GM20000 (cell line): ENCODE results near the gene NAGS.
"Not testable (repeated sequence)": the region's sequence is repeated elsewhere in the genome, so short reads cannot be mapped to it uniquely, and the experiment has no call there.

Source experiments
- DNase-seq: peaks from one replicate; pipeline ENCODE4 v3.0.0; 2012; ENCODE audit warnings: low spot score
- TF ChIP-seq, protein P1 (sequence below): IDR thresholded peaks from 2 replicates; pipeline ENCODE4 v1.5.1; 2012; ENCODE audit warnings: mild to moderate bottlenecking, control low read depth; ENCODE audit errors: extremely low read depth, missing control alignments

NAGS gene, protein sequence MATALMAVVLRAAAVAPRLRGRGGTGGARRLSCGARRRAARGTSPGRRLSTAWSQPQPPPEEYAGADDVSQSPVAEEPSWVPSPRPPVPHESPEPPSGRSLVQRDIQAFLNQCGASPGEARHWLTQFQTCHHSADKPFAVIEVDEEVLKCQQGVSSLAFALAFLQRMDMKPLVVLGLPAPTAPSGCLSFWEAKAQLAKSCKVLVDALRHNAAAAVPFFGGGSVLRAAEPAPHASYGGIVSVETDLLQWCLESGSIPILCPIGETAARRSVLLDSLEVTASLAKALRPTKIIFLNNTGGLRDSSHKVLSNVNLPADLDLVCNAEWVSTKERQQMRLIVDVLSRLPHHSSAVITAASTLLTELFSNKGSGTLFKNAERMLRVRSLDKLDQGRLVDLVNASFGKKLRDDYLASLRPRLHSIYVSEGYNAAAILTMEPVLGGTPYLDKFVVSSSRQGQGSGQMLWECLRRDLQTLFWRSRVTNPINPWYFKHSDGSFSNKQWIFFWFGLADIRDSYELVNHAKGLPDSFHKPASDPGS

DNA sequence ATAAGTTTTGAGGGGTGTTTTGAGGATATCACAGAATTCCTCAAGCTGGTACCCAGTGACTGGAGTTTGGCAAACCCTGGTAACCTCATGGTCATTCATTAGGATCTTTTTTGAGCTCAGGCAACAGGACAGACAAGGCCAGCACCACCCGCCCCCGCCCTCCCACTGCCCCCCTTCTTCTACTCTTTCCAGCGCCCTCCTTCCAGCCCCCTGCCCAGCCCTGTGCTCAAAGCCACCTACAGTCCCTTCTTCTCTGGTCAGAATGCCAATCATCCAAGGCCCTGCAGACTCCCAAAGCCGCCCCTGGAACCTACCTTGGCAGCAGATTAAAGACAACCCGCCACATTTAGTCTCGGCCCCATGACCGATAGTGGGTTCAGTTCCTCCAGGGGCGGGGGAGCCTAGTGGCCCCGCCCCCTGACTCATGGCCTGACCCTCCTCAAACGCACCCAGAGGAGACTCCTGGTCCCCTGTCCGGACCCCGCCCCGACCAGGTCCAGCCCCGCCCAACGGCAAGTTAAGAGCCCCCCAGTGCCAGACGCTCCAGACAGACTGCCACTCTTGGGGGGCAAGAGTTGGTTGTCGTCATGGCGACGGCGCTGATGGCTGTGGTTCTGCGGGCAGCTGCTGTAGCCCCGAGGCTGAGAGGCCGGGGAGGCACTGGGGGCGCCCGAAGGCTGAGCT, at the start of gene NAGS:
NAGS (plus strand) TSS at position 546 of the 684 bp plus-strand sequence; CDS start at position 588, 42 bp downstream.
- no peak for DNase-seq
- TF ChIP-seq, protein P1, sequence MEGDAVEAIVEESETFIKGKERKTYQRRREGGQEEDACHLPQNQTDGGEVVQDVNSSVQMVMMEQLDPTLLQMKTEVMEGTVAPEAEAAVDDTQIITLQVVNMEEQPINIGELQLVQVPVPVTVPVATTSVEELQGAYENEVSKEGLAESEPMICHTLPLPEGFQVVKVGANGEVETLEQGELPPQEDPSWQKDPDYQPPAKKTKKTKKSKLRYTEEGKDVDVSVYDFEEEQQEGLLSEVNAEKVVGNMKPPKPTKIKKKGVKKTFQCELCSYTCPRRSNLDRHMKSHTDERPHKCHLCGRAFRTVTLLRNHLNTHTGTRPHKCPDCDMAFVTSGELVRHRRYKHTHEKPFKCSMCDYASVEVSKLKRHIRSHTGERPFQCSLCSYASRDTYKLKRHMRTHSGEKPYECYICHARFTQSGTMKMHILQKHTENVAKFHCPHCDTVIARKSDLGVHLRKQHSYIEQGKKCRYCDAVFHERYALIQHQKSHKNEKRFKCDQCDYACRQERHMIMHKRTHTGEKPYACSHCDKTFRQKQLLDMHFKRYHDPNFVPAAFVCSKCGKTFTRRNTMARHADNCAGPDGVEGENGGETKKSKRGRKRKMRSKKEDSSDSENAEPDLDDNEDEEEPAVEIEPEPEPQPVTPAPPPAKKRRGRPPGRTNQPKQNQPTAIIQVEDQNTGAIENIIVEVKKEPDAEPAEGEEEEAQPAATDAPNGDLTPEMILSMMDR = no peak

DNA sequence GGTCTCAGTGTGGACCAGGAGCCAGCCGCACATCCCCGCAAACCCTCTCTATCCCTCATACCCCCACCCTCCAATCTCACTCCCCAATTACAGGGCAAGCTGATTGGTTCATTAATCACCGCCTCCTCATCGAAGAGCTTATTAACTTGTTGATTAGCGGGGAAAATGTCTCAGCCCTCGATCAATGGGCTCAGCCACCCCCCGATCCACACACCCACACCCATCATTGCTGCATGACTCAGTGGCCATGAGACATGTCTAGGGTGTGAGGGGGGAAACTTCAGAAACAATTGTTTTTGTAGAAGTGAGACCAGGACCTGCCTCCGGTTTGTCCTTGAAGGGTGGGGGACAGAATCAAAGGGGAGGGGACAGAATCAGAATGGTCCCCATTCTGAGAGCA, 48.2 kb upstream of the NAGS start:
- DNase-seq = no peak

DNA sequence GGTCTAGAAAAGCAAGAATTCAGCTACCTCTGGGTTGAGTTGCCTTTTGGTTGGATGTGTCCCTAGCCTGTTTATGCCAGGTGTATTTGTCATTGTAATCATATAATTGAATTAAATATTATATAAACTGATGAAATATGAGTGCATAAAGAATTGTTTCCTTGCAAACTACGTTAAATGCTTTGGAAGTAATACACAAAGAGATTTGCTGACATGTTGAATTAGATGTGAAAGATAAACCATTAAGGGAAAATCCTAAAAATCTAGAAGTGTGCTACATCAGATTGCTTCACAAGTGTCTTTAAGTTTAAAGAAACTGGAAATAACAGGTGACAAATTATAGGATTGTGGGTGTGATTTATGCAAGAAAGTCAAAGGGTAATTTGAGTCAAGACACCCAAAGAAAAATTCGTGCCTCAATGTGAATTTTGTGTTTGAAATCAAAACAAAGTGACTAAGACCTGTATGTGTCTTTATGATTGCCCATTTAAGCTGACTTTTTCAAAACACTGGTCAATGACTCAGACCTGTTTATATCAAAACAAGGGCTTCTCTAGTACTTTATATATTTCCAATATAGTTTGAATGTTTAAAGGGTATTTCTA, 45.6 kb upstream of the NAGS start:
- DNase-seq = no peak
- TF ChIP-seq, protein P1 = no peak

More for the DNA sequence above, 48.2 kb upstream of the NAGS start:
- TF ChIP-seq, protein P1 = no peak

DNA sequence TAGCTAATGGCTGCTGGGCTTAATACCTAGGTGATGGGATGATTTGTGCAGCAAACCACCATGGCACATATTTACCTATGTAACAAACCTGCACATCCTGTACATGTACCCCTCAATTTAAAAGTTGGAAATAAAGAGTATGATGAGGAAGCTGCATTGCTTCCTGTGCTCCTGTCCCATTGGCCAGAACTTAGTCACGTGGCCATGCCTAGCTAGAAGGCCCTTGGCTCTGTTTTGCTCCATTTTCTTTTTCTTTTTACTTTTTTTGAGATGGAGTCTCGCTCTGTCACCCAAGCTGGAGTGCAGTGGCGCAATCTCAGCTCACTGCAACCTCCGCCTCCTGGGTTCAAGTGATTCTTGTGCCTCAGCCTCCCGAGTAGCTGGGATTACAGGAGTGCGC, 43.1 kb upstream of the NAGS start:
- not testable (repeated sequence) for DNase-seq

DNA sequence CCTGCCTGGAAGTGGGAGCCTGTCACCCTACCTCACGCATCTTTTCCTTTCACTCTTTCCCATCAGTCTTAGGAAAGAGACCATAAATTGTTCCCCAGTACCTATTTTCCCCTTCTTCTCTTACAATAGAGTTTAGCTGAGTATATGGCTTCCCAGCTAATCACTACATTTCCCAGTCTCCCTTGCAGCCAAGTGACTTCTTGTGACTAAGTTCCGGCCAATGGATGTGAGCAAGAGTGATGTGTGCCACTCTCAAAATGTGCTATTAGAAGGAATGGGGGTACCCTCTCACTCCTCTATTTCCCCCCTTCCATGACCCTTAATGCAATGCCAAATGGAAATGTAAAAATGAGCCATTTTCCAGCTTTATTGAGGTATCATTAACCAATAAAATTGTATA, 42.5 kb upstream of the NAGS start:
- no peak for DNase-seq
- TF ChIP-seq, protein P1 = no peak

DNA sequence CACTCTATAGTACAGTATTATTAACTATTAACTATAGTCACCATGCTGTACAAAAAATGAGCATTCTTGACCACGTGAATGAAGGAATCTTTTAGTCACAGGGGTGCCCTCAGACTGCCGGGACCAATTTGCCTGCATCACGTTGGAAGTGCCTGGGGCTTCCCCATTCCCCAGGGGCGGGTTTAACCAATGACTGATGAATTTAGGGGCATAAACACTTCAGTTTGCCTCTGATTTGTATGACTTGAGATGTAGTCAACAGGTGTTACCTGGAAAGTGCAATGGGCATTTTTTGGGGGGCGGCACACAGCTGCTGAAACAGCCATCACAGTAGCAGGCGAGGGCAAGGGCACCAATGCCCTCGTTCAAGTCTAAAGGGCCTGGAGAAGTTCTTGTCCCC, 41.9 kb upstream of the NAGS start:
- no peak for DNase-seq
- TF ChIP-seq, protein P1 = no peak

DNA sequence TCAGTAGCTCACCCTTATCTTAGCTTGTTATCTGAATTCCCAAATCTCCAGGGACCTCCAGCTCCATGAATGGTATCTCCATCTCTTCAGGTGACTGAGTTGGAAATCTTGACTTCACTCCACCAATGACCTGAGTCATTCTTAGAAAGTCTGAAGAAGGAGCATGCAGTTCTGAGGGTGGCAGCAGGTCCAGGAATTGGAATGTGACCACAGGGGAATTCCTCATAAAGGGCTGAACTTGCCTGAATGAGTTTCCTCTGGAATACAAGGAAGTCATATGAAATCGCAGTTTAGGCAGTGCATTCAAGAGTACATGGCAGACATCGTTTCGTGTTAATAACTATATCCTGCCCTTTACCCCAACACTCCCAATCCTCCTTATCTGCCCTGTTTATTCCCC, 38.1 kb upstream of the NAGS start:
- no peak for DNase-seq
- TF ChIP-seq, protein P1 = no peak
